ENCODE measurements around the gene ZNF346. TPM values are rescaled to one million over a fixed set of nuclear protein-coding genes. Genes with fewer than 3 reads are reported as not detected.

ZNF346 gene
- total and polyA plus RNA-seq, 4 donors = 27.4 to 43.9 (median 32.7) TPM

- peak in 2 of 6 donors; percentile 59 to 63 for DNase-seq (ENCODE audit: low read depth in 4 of 6, low spot score in 6 of 6)
- H3K27ac ChIP-seq (ENCODE audit: low read depth, low read length) = no peak overlapping the region
- peaks cover 9% of the 10 kb centered on the region for H3K36me3 ChIP-seq (ENCODE audit: control insufficient read depth, insufficient read depth, low read length)
- WGBS (ENCODE audit: insufficient coverage) = no CpG with 5 or more reads among the region's 3 CpGs
- no peaks in the 10 kb centered on the region for H3K27me3 ChIP-seq (ENCODE audit: control insufficient read depth, insufficient read depth, low read length)
- peaks cover 14% of the 10 kb centered on the region for H3K4me1 ChIP-seq (ENCODE audit: control insufficient read depth, insufficient read depth, low read length)
- no peaks in the 10 kb centered on the region for H3K9me3 ChIP-seq (ENCODE audit: control insufficient read depth, insufficient read depth, low read length)
- no peak overlapping the region for H3K4me3 ChIP-seq (ENCODE audit: low read depth, low read length)
Observed at GRCh38 chr5:177025101-177025601, 2.7 kb downstream of the ZNF346 start.

GRCh38 chr5:177027665-177028064, 5.2 kb downstream of the ZNF346 start:
- Histone ChIP-seq H3K4me3 (ENCODE audit: low read depth, low read length) (no peak overlapping the region), H3K36me3 (ENCODE audit: control insufficient read depth, insufficient read depth, low read length) (peaks cover 21% of the 10 kb centered on the region), H3K4me1 (ENCODE audit: control insufficient read depth, insufficient read depth, low read length) (peaks cover 6% of the 10 kb centered on the region), H3K27ac (ENCODE audit: low read depth, low read length) (no peak overlapping the region), H3K9me3 (ENCODE audit: control insufficient read depth, insufficient read depth, low read length) (peaks cover 4% of the 10 kb centered on the region), H3K27me3 (ENCODE audit: control insufficient read depth, insufficient read depth, low read length) (no peaks in the 10 kb centered on the region)
- WGBS (ENCODE audit: insufficient coverage) = no CpG with 5 or more reads among the region's 2 CpGs
- DNase-seq (ENCODE audit: low read depth in 4 of 6, low spot score in 6 of 6) = no peak

- Histone ChIP-seq H3K9me3 (ENCODE audit: control insufficient read depth, insufficient read depth, low read length) (peaks cover 4% of the 10 kb centered on the region), H3K27ac (ENCODE audit: low read depth, low read length) (no peak overlapping the region), H3K4me1 (ENCODE audit: control insufficient read depth, insufficient read depth, low read length) (no peaks in the 10 kb centered on the region), H3K36me3 (ENCODE audit: control insufficient read depth, insufficient read depth, low read length) (peaks cover 21% of the 10 kb centered on the region), H3K27me3 (ENCODE audit: control insufficient read depth, insufficient read depth, low read length) (no peaks in the 10 kb centered on the region), H3K4me3 (ENCODE audit: low read depth, low read length) (no peak overlapping the region)
- no peak for DNase-seq (ENCODE audit: low read depth in 4 of 6, low spot score in 6 of 6)
- whole genome bisulfite sequencing (ENCODE audit: insufficient coverage) = 95% methylated on average over 6 of the region's 6 CpGs
Observed at GRCh38 chr5:177029498-177029897, 7.0 kb downstream of the ZNF346 start.

DNA sequence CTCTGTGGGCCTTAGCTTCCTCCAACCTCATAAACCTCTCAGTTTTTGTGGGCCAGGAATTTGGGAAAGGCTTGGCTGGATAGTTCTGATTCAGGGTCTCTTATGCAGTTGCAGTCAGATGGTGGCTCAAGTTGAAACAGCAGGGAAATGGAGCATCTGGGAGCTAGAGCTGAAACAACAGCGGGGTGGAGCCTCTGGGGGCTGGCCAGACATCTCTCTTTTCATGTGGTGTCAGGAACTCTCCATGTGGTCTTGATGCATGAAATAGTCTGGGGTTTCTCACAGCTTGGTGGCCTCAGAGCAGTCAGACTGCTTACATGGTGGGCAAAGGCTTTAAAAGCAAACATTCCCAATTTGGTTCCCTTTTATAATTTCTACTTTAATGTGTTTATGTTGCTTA, 13.5 kb downstream of the ZNF346 start:
- WGBS (ENCODE audit: insufficient coverage) = 10% methylated on average over 1 of the region's 1 CpG
- peak in 2 of 6 donors; percentile 11 to 34 for DNase-seq (ENCODE audit: low read depth in 4 of 6, low spot score in 6 of 6)
- no peaks in the 10 kb centered on the region for H3K27me3 ChIP-seq (ENCODE audit: control insufficient read depth, insufficient read depth, low read length)
- H3K9me3 ChIP-seq (ENCODE audit: control insufficient read depth, insufficient read depth, low read length) = peaks cover 1% of the 10 kb centered on the region
- H3K27ac ChIP-seq (ENCODE audit: low read depth, low read length) = no peak overlapping the region
- H3K4me3 ChIP-seq (ENCODE audit: low read depth, low read length) = no peak overlapping the region
- peaks cover 5% of the 10 kb centered on the region for H3K4me1 ChIP-seq (ENCODE audit: control insufficient read depth, insufficient read depth, low read length)
- peaks cover 13% of the 10 kb centered on the region for H3K36me3 ChIP-seq (ENCODE audit: control insufficient read depth, insufficient read depth, low read length)

- Histone ChIP-seq H3K27me3 (ENCODE audit: control insufficient read depth, insufficient read depth, low read length) (no peaks in the 10 kb centered on the region), H3K4me1 (ENCODE audit: control insufficient read depth, insufficient read depth, low read length) (peaks cover 5% of the 10 kb centered on the region), H3K9me3 (ENCODE audit: control insufficient read depth, insufficient read depth, low read length) (peaks cover 1% of the 10 kb centered on the region), H3K36me3 (ENCODE audit: control insufficient read depth, insufficient read depth, low read length) (peaks cover 10% of the 10 kb centered on the region), H3K27ac (ENCODE audit: low read depth, low read length) (no peak overlapping the region), H3K4me3 (ENCODE audit: low read depth, low read length) (no peak overlapping the region)
- 86% methylated on average over 1 of the region's 5 CpGs for WGBS (ENCODE audit: insufficient coverage)
- DNase-seq (ENCODE audit: low read depth in 4 of 6, low spot score in 6 of 6) = no peak
Observed at GRCh38 chr5:177036443-177036842, 13.9 kb downstream of the ZNF346 start.

GRCh38 chr5:177036921-177037320, 14.4 kb downstream of the ZNF346 start:
- no peaks in the 10 kb centered on the region for H3K9me3 ChIP-seq (ENCODE audit: control insufficient read depth, insufficient read depth, low read length)
- no peak for DNase-seq (ENCODE audit: low read depth in 4 of 6, low spot score in 6 of 6)
- peaks cover 11% of the 10 kb centered on the region for H3K36me3 ChIP-seq (ENCODE audit: control insufficient read depth, insufficient read depth, low read length)
- 81% methylated on average over 5 of the region's 5 CpGs for WGBS (ENCODE audit: insufficient coverage)
- H3K4me1 ChIP-seq (ENCODE audit: control insufficient read depth, insufficient read depth, low read length) = peaks cover 5% of the 10 kb centered on the region
- H3K4me3 ChIP-seq (ENCODE audit: low read depth, low read length) = no peak overlapping the region
- H3K27ac ChIP-seq (ENCODE audit: low read depth, low read length) = no peak overlapping the region
- H3K27me3 ChIP-seq (ENCODE audit: control insufficient read depth, insufficient read depth, low read length) = no peaks in the 10 kb centered on the region

- peak in 2 of 6 donors; percentile 13 to 29 for DNase-seq (ENCODE audit: low read depth in 4 of 6, low spot score in 6 of 6)
- 100% methylated on average over 2 of the region's 3 CpGs for WGBS (ENCODE audit: insufficient coverage)
Observed at GRCh38 chr5:177040814-177041420, 18.4 kb downstream of the ZNF346 start.

GRCh38 chr5:177041936-177042335, 19.4 kb downstream of the ZNF346 start:
- 100% methylated on average over 1 of the region's 2 CpGs for WGBS (ENCODE audit: insufficient coverage)

More at GRCh38 chr5:177040814-177041420, 18.4 kb downstream of the ZNF346 start:
- Histone ChIP-seq H3K27me3 (ENCODE audit: control insufficient read depth, insufficient read depth, low read length) (no peaks in the 10 kb centered on the region), H3K36me3 (ENCODE audit: control insufficient read depth, insufficient read depth, low read length) (peaks cover 33% of the 10 kb centered on the region), H3K9me3 (ENCODE audit: control insufficient read depth, insufficient read depth, low read length) (no peaks in the 10 kb centered on the region), H3K4me3 (ENCODE audit: low read depth, low read length) (no peak overlapping the region), H3K27ac (ENCODE audit: low read depth, low read length) (no peak overlapping the region), H3K4me1 (ENCODE audit: control insufficient read depth, insufficient read depth, low read length) (peaks cover 2% of the 10 kb centered on the region)

DNA sequence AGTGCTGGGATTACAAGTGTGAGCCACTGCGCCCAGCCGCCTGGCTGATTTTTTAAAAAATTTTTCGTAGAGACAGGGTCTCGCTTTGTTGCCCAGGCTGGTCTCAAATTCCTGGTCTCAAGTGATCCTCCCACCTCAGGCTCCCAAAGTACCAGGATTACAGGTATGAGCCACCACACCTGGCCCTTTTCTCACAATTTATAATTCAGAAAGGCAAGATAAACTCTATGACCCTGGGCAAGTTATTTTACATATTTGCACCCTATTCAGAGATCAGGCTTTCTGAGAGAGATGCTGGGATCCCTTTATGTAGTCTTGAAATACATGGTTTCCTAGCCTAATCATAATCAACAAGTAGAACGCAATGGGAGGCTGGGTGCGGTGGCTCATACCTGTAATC, 20.6 kb downstream of the ZNF346 start:
- H3K4me3 ChIP-seq (ENCODE audit: low read depth, low read length) = no peak overlapping the region
- H3K27ac ChIP-seq (ENCODE audit: low read depth, low read length) = no peak overlapping the region
- no peaks in the 10 kb centered on the region for H3K9me3 ChIP-seq (ENCODE audit: control insufficient read depth, insufficient read depth, low read length)
- WGBS (ENCODE audit: insufficient coverage) = 94% methylated on average over 5 of the region's 6 CpGs
- H3K36me3 ChIP-seq (ENCODE audit: control insufficient read depth, insufficient read depth, low read length) = peaks cover 45% of the 10 kb centered on the region
- H3K4me1 ChIP-seq (ENCODE audit: control insufficient read depth, insufficient read depth, low read length) = no peaks in the 10 kb centered on the region
- no peak for DNase-seq (ENCODE audit: low read depth in 4 of 6, low spot score in 6 of 6)
- H3K27me3 ChIP-seq (ENCODE audit: control insufficient read depth, insufficient read depth, low read length) = no peaks in the 10 kb centered on the region

More at GRCh38 chr5:177041936-177042335, 19.4 kb downstream of the ZNF346 start:
- H3K4me1 ChIP-seq (ENCODE audit: control insufficient read depth, insufficient read depth, low read length) = no peaks in the 10 kb centered on the region
- no peaks in the 10 kb centered on the region for H3K9me3 ChIP-seq (ENCODE audit: control insufficient read depth, insufficient read depth, low read length)
- H3K27ac ChIP-seq (ENCODE audit: low read depth, low read length) = no peak overlapping the region
- H3K27me3 ChIP-seq (ENCODE audit: control insufficient read depth, insufficient read depth, low read length) = no peaks in the 10 kb centered on the region
- H3K4me3 ChIP-seq (ENCODE audit: low read depth, low read length) = no peak overlapping the region
- DNase-seq (ENCODE audit: low read depth in 4 of 6, low spot score in 6 of 6) = no peak
- peaks cover 37% of the 10 kb centered on the region for H3K36me3 ChIP-seq (ENCODE audit: control insufficient read depth, insufficient read depth, low read length)

DNA sequence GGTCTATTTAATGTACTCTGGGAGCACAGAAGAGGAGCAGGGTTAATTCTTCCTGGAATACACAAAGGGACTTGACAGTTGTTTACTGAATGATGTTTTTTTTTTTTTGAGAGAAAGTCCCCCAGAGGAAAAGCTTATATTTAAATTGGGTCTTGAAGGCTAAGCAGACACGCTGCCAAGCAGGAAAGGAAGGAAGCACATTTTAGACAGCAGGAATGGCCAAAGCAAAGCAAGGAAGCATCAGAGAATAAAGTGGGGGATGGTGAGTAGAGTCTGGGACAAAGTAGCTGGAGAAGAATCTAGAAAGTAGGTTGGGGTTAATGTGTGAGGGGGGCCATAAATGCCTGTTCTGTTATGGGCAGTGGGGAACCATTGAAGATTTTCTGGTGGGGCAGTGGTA, 21.5 kb downstream of the ZNF346 start:
- no peak for DNase-seq (ENCODE audit: low read depth in 4 of 6, low spot score in 6 of 6)
- Histone ChIP-seq H3K4me3 (ENCODE audit: low read depth, low read length) (no peak overlapping the region), H3K9me3 (ENCODE audit: control insufficient read depth, insufficient read depth, low read length) (no peaks in the 10 kb centered on the region), H3K4me1 (ENCODE audit: control insufficient read depth, insufficient read depth, low read length) (no peaks in the 10 kb centered on the region), H3K36me3 (ENCODE audit: control insufficient read depth, insufficient read depth, low read length) (peaks cover 53% of the 10 kb centered on the region), H3K27me3 (ENCODE audit: control insufficient read depth, insufficient read depth, low read length) (no peaks in the 10 kb centered on the region), H3K27ac (ENCODE audit: low read depth, low read length) (no peak overlapping the region)
- WGBS (ENCODE audit: insufficient coverage) = 72% methylated on average over 1 of the region's 1 CpG

Measured in spinal cord (tissue), 10 donors.